GM12878 (cell line): ENCODE data around the gene MCTP2. TPM values are rescaled to one million over a fixed set of nuclear protein-coding genes. Genes with fewer than 3 reads are reported as not detected.

Experiments
- BHLHE40 ChIP-seq, 2 experiments: fragments of 450-650 bp in 1 of 2; IDR thresholded peaks; 2 replicates each; pipeline ENCODE4 v1.6.1; 2011 to 2017; ENCODE audit warnings: low read depth in 2 of 2, borderline replicate concordance in 1 of 2, improper control_type of control experiment in 1 of 2, low read length in 1 of 2, mild to moderate bottlenecking in 1 of 2
- EP300 ChIP-seq, 2 experiments: fragments of 150-350 bp in 1 of 2; IDR thresholded peaks; 2 replicates each; pipeline ENCODE4 v1.6.1; 2011 to 2012; ENCODE audit warnings: low read depth in 2 of 2, low read length in 2 of 2, borderline replicate concordance in 1 of 2, improper control_type of control experiment in 1 of 2, inconsistent platforms in 1 of 2; ENCODE audit not compliant: control insufficient read depth in 1 of 2
- GABPA ChIP-seq: IDR thresholded peaks from 2 replicates; pipeline ENCODE4 v1.6.1; 2014; ENCODE audit warnings: antibody characterized with exemption, low read depth, mild to moderate bottlenecking, inconsistent platforms
- IKZF1 ChIP-seq: fragments of 450-650 bp; conservative IDR thresholded peaks from 2 replicates; pipeline ENCODE4 v1.6.1; 2017; ENCODE audit warnings: antibody characterized with exemption, mild to moderate bottlenecking
- IKZF2 ChIP-seq, 2 experiments: fragments of 450-650 bp; IDR thresholded peaks; 2 replicates each; pipeline ENCODE4 v1.6.1; 2017; ENCODE audit warnings: mild to moderate bottlenecking in 2 of 2, moderate library complexity in 2 of 2
- MEF2B ChIP-seq: fragments of 450-650 bp; IDR thresholded peaks from 2 replicates; pipeline ENCODE4 v1.6.1; 2018; ENCODE audit warnings: mild to moderate bottlenecking, moderate library complexity; ENCODE audit not compliant: partially characterized antibody, poor library complexity, severe bottlenecking
- NKRF ChIP-seq: fragments of 450-650 bp; conservative IDR thresholded peaks from 2 replicates; pipeline ENCODE4 v1.6.1; 2017; ENCODE audit warnings: mild to moderate bottlenecking, moderate library complexity
- POU2F2 ChIP-seq: IDR thresholded peaks from 3 replicates; pipeline ENCODE4 v1.6.1; 2011; ENCODE audit warnings: low read depth, mild to moderate bottlenecking, low read length, borderline replicate concordance
- RELB ChIP-seq: fragments of 450-650 bp; IDR thresholded peaks from 2 replicates; pipeline ENCODE4 v1.6.1; 2017; ENCODE audit warnings: low read depth, mild to moderate bottlenecking, moderate library complexity
- SMAD5 ChIP-seq: IDR thresholded peaks from 2 replicates; pipeline ENCODE4 v1.6.1; 2016; ENCODE audit warnings: antibody characterized with exemption, low read depth
- ZNF384 ChIP-seq: IDR thresholded peaks from 2 replicates; pipeline ENCODE4 v1.6.1; 2012; ENCODE audit warnings: low read depth, mild to moderate bottlenecking, low read length, improper control_type of control experiment, borderline replicate concordance
- polyA plus RNA-seq, 11 experiments: library from polyadenylated mRNA; depleted of rRNA in 4 of 11; unstranded in 6 of 11; stranded (reverse) in 5 of 11; fragments of >200 nt; fragmentation: Nextera tagmentation in 4 of 11; fragmentation: Illumina TruSeq in 1 of 11; extraction: Ambion mirVana in 4 of 11; extraction: Trizol in 1 of 11; gene quantifications; 1 replicate in 1 of 11; 2 replicates in 10 of 11; pipeline versions ENCODE4 v1.2.1 to v1.2.3, GENCODE V29; 2011 to 2016; ENCODE audit warnings: inconsistent platforms in 2 of 11, missing spikeins in 2 of 11, low read depth in 1 of 11
- total RNA-seq, 4 experiments: library from RNA; depleted of rRNA in 3 of 4; stranded (reverse); fragments of >200 nt in 3 of 4; fragmentation: Illumina TruSeq in 1 of 4; extraction: Trizol in 1 of 4; gene quantifications; 2 replicates each; pipeline versions ENCODE4 v1.2.1 to v1.2.3, GENCODE V29; 2013 to 2021

MCTP2 gene
- total and polyA plus RNA-seq, 10 of the 15 experiments (the other 5 are each of a cell fraction or from before 2014, with no cell fraction given) = 0.24 to 48.5 (median 0.88) TPM

- 0 out of 2 replicates have a peak, but pooled peaks have one; percentile 32 for TF ChIP-seq NKRF
- TF ChIP-seq IKZF1 = 0 out of 2 replicates have a peak, but pooled peaks have one; percentile 27
- peak; percentile 79 to 88 for TF ChIP-seq BHLHE40 (IDR thresholded peaks at IDR 0.05; ENCODE audit: borderline replicate concordance in 1 of 2, low read depth in 2 of 2, low read length in 1 of 2)
- TF ChIP-seq IKZF2 (IDR thresholded peaks at IDR 0.05) = peak; percentile 16 to 48; a peak in 1 of 4 replicates
- TF ChIP-seq SMAD5 = no peak
- TF ChIP-seq RELB = 0 out of 2 replicates have a peak, but pooled peaks have one; percentile 22
- no peak for TF ChIP-seq ZNF384
- peak; percentile 45 to 55; a peak in 2 of 4 replicates for TF ChIP-seq EP300 (IDR thresholded peaks at IDR 0.05; ENCODE audit: borderline replicate concordance in 1 of 2, control insufficient read depth in 1 of 2, low read depth in 2 of 2, low read length in 2 of 2)
- no peak for TF ChIP-seq GABPA
- TF ChIP-seq POU2F2 = peak; percentile 44; the same call in 1 of the 3 replicates
- peak; percentile 80 for TF ChIP-seq MEF2B
Measured at GRCh38 chr15:94263341-94264273, 32.2 kb downstream of the MCTP2 start (continued).
